Tibial artery (tissue), 4 donors: ENCODE data around the gene TUNAR.

ENCODE experiments used
- DNase-seq, 2 donors: peaks; one replicate each; pipeline ENCODE4 v3.0.0-alpha.2; 2019
- H3K27ac ChIP-seq, 2 donors: fragments of 200-600 bp; sonication (generic) in 1 of 2; 1 replicate in 1 of 2; 2 replicates in 1 of 2; pipeline ENCODE4 v1.5.1; 2018 to 2019; ENCODE audit warnings: mild to moderate bottlenecking in 1 of 2
- H3K27me3 ChIP-seq, 2 donors: fragments of 200-600 bp; sonication (generic) in 1 of 2; one replicate each; pipeline versions ENCODE4 v1.5.1 to v1.6.0; 2016 to 2019
- H3K36me3 ChIP-seq, 3 donors: fragments of 200-600 bp; sonication (generic) in 2 of 3; one replicate each; pipeline ENCODE4 v1.5.1; 2016 to 2019; ENCODE audit warnings: mild to moderate bottlenecking in 2 of 3
- H3K4me1 ChIP-seq, 4 donors: fragments of 200-600 bp; sonication (generic) in 2 of 4; 1 replicate in 3 of 4; 2 replicates in 1 of 4; pipeline ENCODE4 v1.5.1; 2016 to 2019
- H3K4me3 ChIP-seq, 2 donors: fragments of 200-600 bp; sonication (generic) in 1 of 2; 1 replicate in 1 of 2; 2 replicates in 1 of 2; pipeline ENCODE4 v1.5.1; 2018 to 2019; ENCODE audit warnings: mild to moderate bottlenecking in 2 of 2
- H3K9me3 ChIP-seq, 3 donors: fragments of 200-600 bp; sonication (generic) in 1 of 3; one replicate each; pipeline ENCODE4 v1.5.1; 2016 to 2019
- intact Hi-C: fragments of 100-400 bp; cut with DNase I; formaldehyde crosslinking; loops from one replicate; pipeline ENCODE4 v1.15.0; 2023; ENCODE audit warnings: low total_unique reads
- TF ChIP-seq, protein P1 (sequence below), 2 experiments: fragments of 200-600 bp in 1 of 2; fragments of 450-650 bp in 1 of 2; IDR thresholded peaks; one replicate each; pipeline ENCODE4 v1.5.1; 2017 to 2019; ENCODE audit warnings: antibody characterized with exemption in 2 of 2, mild to moderate bottlenecking in 1 of 2, moderate library complexity in 1 of 2

TUNAR gene

DNA sequence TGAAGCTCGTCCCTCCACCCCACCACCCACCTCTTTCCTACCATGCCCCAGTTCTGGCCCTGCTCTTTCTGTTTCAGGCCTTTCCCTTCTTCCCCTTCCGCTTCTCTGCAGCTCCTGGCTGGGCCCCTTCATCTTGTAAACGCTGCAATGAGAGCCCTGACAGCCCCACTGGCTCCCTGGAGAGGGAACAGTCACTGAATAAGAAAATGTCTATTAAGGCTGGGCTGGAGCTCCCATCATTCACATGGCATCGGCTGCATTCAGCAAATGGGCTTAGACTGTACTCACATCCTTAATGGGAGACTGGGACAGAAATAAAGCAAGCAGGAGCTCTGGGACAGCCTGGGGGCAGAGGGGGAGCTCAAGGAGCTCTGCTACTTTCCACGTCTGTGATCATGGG, 45.2 kb upstream of the TUNAR start:
- Histone ChIP-seq H3K4me1 (no peaks in the 10 kb centered on the region), H3K27me3 (peaks cover 0 to 19% of the 10 kb centered on the region in 2 donors), H3K9me3 (no peaks in the 10 kb centered on the region), H3K4me3 (no peak overlapping the region), H3K27ac (no peak overlapping the region), H3K36me3 (no peaks in the 10 kb centered on the region)
- TF ChIP-seq, protein P1, sequence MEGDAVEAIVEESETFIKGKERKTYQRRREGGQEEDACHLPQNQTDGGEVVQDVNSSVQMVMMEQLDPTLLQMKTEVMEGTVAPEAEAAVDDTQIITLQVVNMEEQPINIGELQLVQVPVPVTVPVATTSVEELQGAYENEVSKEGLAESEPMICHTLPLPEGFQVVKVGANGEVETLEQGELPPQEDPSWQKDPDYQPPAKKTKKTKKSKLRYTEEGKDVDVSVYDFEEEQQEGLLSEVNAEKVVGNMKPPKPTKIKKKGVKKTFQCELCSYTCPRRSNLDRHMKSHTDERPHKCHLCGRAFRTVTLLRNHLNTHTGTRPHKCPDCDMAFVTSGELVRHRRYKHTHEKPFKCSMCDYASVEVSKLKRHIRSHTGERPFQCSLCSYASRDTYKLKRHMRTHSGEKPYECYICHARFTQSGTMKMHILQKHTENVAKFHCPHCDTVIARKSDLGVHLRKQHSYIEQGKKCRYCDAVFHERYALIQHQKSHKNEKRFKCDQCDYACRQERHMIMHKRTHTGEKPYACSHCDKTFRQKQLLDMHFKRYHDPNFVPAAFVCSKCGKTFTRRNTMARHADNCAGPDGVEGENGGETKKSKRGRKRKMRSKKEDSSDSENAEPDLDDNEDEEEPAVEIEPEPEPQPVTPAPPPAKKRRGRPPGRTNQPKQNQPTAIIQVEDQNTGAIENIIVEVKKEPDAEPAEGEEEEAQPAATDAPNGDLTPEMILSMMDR (IDR thresholded peaks at IDR 0.05) = no peak
- DNase-seq = no peak
- intact Hi-C loops = no loop called here

DNA sequence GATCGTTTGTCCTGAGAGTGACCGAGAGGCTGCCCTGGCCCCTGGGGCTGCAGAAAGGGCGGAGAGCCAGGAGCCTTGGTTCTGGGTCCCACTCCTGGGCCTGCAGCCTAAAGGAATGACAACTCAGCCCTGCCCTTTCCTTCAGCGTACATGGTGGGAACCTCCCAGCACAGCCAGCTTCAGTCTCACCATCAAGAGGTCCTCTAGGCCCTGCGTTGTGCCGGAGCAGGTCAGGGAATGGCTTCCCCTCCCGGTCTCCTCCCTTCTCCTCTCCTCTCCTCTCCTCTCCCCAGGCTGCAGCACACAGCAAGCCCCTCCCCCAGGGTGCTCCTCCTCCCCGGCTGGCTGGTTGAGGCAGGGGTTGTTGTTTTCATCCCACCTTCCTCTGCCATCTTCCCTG, 44.6 kb upstream of the TUNAR start:
- H3K4me3 ChIP-seq = no peak overlapping the region
- H3K27me3 ChIP-seq = peaks cover 0 to 19% of the 10 kb centered on the region in 2 donors
- DNase-seq = no peak
- H3K9me3 ChIP-seq = no peaks in the 10 kb centered on the region
- H3K36me3 ChIP-seq = no peaks in the 10 kb centered on the region
- TF ChIP-seq, protein P1 (IDR thresholded peaks at IDR 0.05) = no peak
- intact Hi-C loops = no loop called here
- no peak overlapping the region for H3K27ac ChIP-seq
- H3K4me1 ChIP-seq = no peaks in the 10 kb centered on the region

DNA sequence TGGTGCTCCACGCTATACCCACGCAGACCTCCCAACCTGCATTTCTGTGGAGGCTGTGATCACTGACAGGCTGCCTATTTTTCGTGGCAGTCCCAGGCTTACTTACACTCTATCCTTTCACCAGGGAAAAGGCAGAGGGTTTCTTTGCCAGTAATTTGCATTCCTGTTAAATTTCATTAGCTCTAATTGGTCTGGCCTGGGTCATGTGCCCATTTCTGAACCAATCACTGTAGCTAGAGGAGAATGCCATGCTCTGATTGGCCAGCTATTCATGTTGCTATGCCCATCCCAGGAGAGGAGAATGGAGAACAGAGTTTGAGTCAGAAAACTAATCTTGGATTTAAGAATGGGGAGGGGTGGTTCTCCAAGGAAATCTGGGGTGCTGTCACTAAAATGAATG, 43.2 kb upstream of the TUNAR start:
- Histone ChIP-seq H3K27me3 (peaks cover 0 to 19% of the 10 kb centered on the region in 2 donors), H3K4me3 (no peak overlapping the region), H3K4me1 (no peaks in the 10 kb centered on the region), H3K9me3 (no peaks in the 10 kb centered on the region), H3K36me3 (no peaks in the 10 kb centered on the region), H3K27ac (no peak overlapping the region)
- TF ChIP-seq, protein P1 (IDR thresholded peaks at IDR 0.05) = no peak
- DNase-seq = no peak
- intact Hi-C loops = no loop called here

DNA sequence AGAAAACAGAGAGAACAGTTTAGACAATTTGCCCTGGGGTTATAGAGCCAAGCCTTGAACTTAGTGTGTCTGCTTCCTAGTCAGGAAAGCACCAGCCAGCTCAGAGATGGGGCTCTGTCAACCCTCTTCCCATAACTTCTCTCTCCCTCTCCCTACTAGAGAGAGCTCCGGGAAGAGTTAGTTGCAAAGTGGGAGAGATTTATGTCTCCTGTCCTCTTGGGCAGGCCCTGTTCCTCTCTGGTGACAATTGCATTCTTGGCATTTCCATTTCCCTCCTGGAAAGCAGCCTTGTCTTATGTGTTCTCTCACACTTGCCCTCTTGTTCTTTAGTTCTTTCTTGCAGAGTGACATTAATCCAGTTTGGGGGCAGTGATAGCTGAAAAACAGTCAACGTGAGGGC, 42.1 kb upstream of the TUNAR start:
- Histone ChIP-seq H3K4me3 (no peak overlapping the region), H3K27ac (no peak overlapping the region), H3K4me1 (no peaks in the 10 kb centered on the region), H3K36me3 (no peaks in the 10 kb centered on the region), H3K9me3 (no peaks in the 10 kb centered on the region), H3K27me3 (peaks cover 0 to 19% of the 10 kb centered on the region in 2 donors)
- intact Hi-C loops = no loop called here
- TF ChIP-seq, protein P1 (IDR thresholded peaks at IDR 0.05) = no peak
- DNase-seq = no peak

DNA sequence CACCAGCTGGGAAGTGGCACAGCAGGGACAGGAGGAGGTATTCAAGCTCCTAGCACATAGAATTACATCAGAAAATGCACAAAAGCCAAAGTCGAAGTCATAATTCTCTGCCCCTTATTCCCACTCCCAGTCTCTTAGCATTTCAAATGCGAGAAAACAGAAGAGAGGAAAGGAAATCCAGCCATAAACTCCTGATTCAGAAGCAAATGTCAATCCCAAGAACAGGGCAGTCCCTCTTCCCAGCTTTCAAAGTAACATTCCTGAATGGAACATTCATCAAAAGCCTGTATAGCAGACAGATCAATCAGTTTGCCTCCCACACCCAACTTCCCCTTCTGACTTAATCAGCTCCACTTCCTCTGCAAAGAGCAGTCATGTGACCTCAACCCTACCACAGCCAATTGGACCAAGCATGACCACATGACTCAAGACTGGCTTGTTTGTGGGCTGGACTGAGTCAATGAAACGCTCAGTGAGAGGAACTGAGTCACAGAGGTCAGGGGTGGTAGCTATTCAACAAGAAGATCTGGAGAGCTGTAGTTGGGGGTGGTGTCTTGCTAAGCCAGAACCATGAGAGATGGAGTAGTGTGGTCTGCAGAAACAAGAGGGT, 41.4 kb upstream of the TUNAR start:
- Histone ChIP-seq H3K4me1 (no peaks in the 10 kb centered on the region), H3K9me3 (no peaks in the 10 kb centered on the region), H3K27me3 (peaks cover 0 to 16% of the 10 kb centered on the region in 2 donors), H3K27ac (no peak overlapping the region), H3K36me3 (no peaks in the 10 kb centered on the region), H3K4me3 (no peak overlapping the region)
- intact Hi-C loops = no loop called here
- no peak for DNase-seq
- TF ChIP-seq, protein P1 (IDR thresholded peaks at IDR 0.05) = no peak

DNA sequence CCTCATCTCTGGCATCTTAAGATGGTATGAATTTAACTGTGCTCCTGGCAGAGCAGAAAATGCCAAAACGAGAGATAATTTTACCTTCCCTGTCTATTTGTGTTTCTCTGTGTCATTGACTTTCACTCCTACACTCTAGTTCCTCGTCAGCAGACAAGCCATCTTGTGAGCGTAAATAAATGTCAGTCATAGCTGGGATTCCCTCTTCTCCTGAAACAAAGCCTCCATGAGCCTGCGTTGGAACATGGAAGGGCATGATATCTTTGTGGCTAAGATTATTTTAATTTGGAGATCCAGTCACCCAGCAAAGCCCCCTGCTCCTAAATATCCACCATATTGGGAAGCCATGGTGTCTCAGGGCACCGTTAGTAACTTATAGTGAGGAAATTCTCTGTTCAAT, 37.8 kb upstream of the TUNAR start:
- H3K27me3 ChIP-seq = peaks cover 0 to 3% of the 10 kb centered on the region in 2 donors
- TF ChIP-seq, protein P1 (IDR thresholded peaks at IDR 0.05) = no peak
- no peak overlapping the region for H3K4me3 ChIP-seq
- intact Hi-C loops = no loop called here
- no peak for DNase-seq
- no peaks in the 10 kb centered on the region for H3K9me3 ChIP-seq
- no peaks in the 10 kb centered on the region for H3K36me3 ChIP-seq
- H3K27ac ChIP-seq = no peak overlapping the region
- H3K4me1 ChIP-seq = no peaks in the 10 kb centered on the region
